Stomach (tissue), 4 donors: ENCODE data around the gene SLC28A3.

Experiments
- EP300 ChIP-seq: sonication (generic); formaldehyde crosslinking; IDR thresholded peaks from one replicate; pipeline ENCODE4 v1.6.1; 2017; ENCODE audit warnings: antibody characterized with exemption
- POLR2A ChIP-seq, 4 donors: fragments of 450-650 bp; IDR thresholded peaks; one replicate each; pipeline ENCODE4 v1.6.1; 2016; ENCODE audit warnings: antibody characterized with exemption in 4 of 4, control low read depth in 2 of 4, mild to moderate bottlenecking in 1 of 4, moderate library complexity in 1 of 4
- TF ChIP-seq, protein P1 (sequence below), 7 experiments: fragments of 450-650 bp in 4 of 7; fragments of 200-600 bp in 3 of 7; sonication (generic) in 3 of 7; IDR thresholded peaks; one replicate each; pipeline ENCODE4 v1.5.1; 2016 to 2019; ENCODE audit warnings: antibody characterized with exemption in 7 of 7, control low read depth in 2 of 7, mild to moderate bottlenecking in 1 of 7

GRCh38 chr9:84314306-84314705, 26.3 kb downstream of the SLC28A3 start:
- no peak for TF ChIP-seq POLR2A (IDR thresholded peaks at IDR 0.05)
- TF ChIP-seq, protein P1, sequence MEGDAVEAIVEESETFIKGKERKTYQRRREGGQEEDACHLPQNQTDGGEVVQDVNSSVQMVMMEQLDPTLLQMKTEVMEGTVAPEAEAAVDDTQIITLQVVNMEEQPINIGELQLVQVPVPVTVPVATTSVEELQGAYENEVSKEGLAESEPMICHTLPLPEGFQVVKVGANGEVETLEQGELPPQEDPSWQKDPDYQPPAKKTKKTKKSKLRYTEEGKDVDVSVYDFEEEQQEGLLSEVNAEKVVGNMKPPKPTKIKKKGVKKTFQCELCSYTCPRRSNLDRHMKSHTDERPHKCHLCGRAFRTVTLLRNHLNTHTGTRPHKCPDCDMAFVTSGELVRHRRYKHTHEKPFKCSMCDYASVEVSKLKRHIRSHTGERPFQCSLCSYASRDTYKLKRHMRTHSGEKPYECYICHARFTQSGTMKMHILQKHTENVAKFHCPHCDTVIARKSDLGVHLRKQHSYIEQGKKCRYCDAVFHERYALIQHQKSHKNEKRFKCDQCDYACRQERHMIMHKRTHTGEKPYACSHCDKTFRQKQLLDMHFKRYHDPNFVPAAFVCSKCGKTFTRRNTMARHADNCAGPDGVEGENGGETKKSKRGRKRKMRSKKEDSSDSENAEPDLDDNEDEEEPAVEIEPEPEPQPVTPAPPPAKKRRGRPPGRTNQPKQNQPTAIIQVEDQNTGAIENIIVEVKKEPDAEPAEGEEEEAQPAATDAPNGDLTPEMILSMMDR (IDR thresholded peaks at IDR 0.05): no peak
- no peak for TF ChIP-seq EP300
